ENCODE results near the gene KRTAP2-4. TPM values are rescaled to one million over a fixed set of nuclear protein-coding genes. Genes with fewer than 3 reads are reported as not detected.

KRTAP2-4 gene
- total RNA-seq, 1 experiment from 2014 or later: not detected

- TF ChIP-seq CTCF (conservative IDR thresholded peaks at IDR 0.05): no peak
- H3K27ac ChIP-seq (ENCODE audit: insufficient read length, low read depth, low read length): no peak within 1 kb of the TSS
- H3K27me3 ChIP-seq (ENCODE audit: insufficient read depth, low read length): no peaks in the 10 kb centered on the region
- no peaks in the 10 kb centered on the region for H4K20me1 ChIP-seq (ENCODE audit: control insufficient read depth, insufficient read depth, insufficient read length)
- Mint-ChIP-seq H3K27me3 (ENCODE audit: low read depth) (peaks cover 1% of the 10 kb centered on the region; the same call in 1 of the 2 replicates), H3K4me1 (peaks cover 31 to 38% of the 10 kb centered on the region in 2 experiments), H3K9me3 (peaks cover 5 to 14% of the 10 kb centered on the region in 2 experiments; a peak in 4 of 5 replicates), H3K4me3 (no peak within 1 kb of the TSS), H3K36me3 (ENCODE audit: insufficient read depth in 1 of 3, low read depth in 3 of 3) (peaks cover 0 to 13% (median 4%) of the 10 kb centered on the region in 3 experiments; a peak in 4 of 7 replicates), H3K27ac (no peak within 1 kb of the TSS; a peak in 1 of 7 replicates)
- H3K18ac ChIP-seq (ENCODE audit: insufficient read length, low read depth, low read length): no peak within 1 kb of the TSS
- WGBS (ENCODE audit: extremely low coverage, insufficient read length, low lambda C conversion rate): no CpG with 5 or more reads among the region's 4 CpGs
- no peak within 1 kb of the TSS for H2AFZ ChIP-seq (ENCODE audit: low read length)
- no peak within 1 kb of the TSS for H2BK15ac ChIP-seq (ENCODE audit: low read depth, low read length)
- no peak within 1 kb of the TSS for H3K56ac ChIP-seq (ENCODE audit: insufficient read length, low read depth, low read length)
- H2BK12ac ChIP-seq (ENCODE audit: insufficient read length, low read depth, low read length): no peak within 1 kb of the TSS
- no peak within 1 kb of the TSS for H3K4ac ChIP-seq (ENCODE audit: low read depth, low read length)
- H3K9me3 ChIP-seq (ENCODE audit: control insufficient read depth, low read depth, low read length): no peaks in the 10 kb centered on the region
- H3K23me2 ChIP-seq (ENCODE audit: insufficient read length, low read depth, low read length, poor library complexity, severe bottlenecking): no peaks in the 10 kb centered on the region
- H4K5ac ChIP-seq (ENCODE audit: insufficient read length, low read depth, low read length): no peak within 1 kb of the TSS
- DNase-seq: no peak
- H2BK5ac ChIP-seq (ENCODE audit: insufficient read length, low read length): no peak within 1 kb of the TSS
- H3K23ac ChIP-seq (ENCODE audit: insufficient read length, low read depth, low read length): no peak within 1 kb of the TSS
- no peak within 1 kb of the TSS for H3K14ac ChIP-seq (ENCODE audit: insufficient read depth, low read length)
- no peak within 1 kb of the TSS for H2BK120ac ChIP-seq (ENCODE audit: low read depth, low read length, poor library complexity, severe bottlenecking)
- H3K4me1 ChIP-seq (ENCODE audit: insufficient read depth, low read length): no peaks in the 10 kb centered on the region
- H3K9ac ChIP-seq (ENCODE audit: extremely low read depth, insufficient read length, low read length): no peak within 1 kb of the TSS
- H2BK20ac ChIP-seq (ENCODE audit: low read depth, low read length, poor library complexity, severe bottlenecking): no peak within 1 kb of the TSS
- no peak within 1 kb of the TSS for H3T11ph ChIP-seq (ENCODE audit: low read length)
- H3K4me2 ChIP-seq (ENCODE audit: insufficient read depth, insufficient read length, low read length): no peak within 1 kb of the TSS
- H4K8ac ChIP-seq (replicated peaks; ENCODE audit: insufficient read length, low read depth, low read length): no peak within 1 kb of the TSS
- no peaks in the 10 kb centered on the region for H3K79me2 ChIP-seq (ENCODE audit: insufficient read depth, low read length)
- H4K91ac ChIP-seq (ENCODE audit: insufficient read length, low read depth, low read length): no peak within 1 kb of the TSS
- no peaks in the 10 kb centered on the region for H3K79me1 ChIP-seq (ENCODE audit: insufficient read depth, low read depth, low read length, poor library complexity, severe bottlenecking)
- no peak within 1 kb of the TSS for H2AK5ac ChIP-seq (ENCODE audit: insufficient read length, low read length)
Observed at GRCh38 chr17:41098042-41098441, 32.4 kb upstream of the KRTAP2-4 start, which contains the start of gene KRTAP4-8. TSS of gene KRTAP4-8 (minus strand) at chr17:41098142. CDS start at chr17:41098084, 58 bp downstream.
